ENCODE data around the gene NAT14.
A peak's percentile ranks its signal among the peaks of the same experiment; 100 is the strongest.

The NAT14 gene

DNA sequence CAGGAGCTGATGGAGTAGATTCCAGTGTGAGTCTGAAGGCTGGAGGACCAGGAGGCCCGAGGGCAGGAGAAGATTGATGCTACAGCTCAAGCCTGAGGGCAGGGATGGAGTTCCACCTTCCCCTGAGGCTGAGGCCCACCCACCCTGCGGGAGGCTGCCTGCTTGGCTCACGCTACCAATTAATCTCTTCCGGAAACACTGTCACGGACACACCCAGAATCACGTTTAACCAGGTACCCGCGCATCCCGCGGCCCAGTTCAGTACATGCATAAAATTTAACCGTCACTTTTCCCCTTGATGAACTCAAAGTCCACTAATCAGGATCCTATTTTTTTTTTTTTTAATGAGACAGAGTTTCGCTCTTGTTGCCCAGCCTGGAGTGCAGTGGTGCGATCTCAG lies 13.7 kb upstream of the NAT14 start:
- DNase-seq, result no peak
- TF ChIP-seq GATA1 (IDR thresholded peaks at IDR 0.05; ENCODE audit: low read depth, low read length), result no peak
- no peak for TF ChIP-seq POLR2A (IDR thresholded peaks at IDR 0.05; ENCODE audit: low read length)

DNA sequence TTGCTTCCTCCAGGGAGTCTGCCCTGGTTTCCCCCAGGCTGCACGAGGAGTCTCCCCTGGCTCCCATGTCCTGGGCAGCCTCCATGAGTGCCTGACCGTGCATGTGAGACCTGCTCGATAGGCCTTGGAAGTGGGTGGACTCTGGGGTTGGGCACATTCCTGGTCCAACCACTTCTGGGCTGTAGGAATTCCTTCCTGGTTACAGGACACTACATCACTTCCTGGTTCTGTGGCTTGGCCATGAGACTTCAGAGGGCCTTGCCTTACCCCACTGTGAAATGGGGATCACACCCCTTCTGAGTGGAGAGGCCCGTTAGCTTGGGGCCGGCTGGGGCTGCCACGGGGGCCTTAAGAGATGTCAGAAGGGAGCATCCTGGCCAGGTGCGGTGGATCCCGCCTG lies 12.5 kb upstream of the NAT14 start:
- no peak for TF ChIP-seq GATA1 (IDR thresholded peaks at IDR 0.05; ENCODE audit: low read depth, low read length)
- no peak for TF ChIP-seq POLR2A (IDR thresholded peaks at IDR 0.05; ENCODE audit: low read length)
- no peak for DNase-seq

DNA sequence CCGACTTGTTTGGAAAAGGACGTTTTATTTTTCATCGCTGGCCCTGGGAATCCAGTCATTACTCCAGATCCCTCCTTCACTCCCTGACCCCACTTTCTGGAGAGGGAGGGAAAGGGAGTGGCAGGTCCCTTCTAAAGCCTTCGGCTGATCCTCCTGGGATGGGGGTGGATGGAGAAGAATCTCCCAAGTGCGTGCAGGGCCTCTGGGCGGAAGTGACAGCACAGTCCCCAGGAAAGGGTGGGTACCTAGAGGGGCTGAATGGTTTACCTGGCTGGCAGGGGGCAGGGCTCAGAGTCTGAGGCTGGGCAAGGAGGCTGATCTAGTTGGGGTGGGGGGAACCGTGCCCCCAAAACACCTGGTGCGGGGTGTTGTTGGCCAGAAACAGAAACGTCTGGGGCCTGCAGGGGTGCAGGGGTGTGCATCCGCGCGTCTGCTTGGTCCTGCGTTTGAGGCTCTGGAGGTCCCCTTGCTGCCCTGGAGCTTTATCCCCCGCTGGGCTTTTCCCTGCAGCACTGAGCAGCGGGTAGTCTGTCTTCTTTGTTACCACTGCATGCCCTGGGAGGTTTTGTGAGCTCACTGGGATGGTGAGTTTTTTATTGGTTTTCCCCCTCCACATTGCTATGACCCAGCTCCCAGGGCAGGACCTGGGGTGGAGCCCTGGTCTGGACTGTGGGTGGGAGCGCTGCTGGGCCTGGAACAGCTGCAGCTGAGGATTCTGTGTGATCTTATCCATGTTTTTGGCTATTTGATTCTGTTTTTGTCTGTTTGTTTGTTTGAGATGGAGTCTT lies 11.6 kb upstream of the NAT14 start:
- TF ChIP-seq POLR2A (IDR thresholded peaks at IDR 0.05; ENCODE audit: low read length) (no peak), GATA1 (IDR thresholded peaks at IDR 0.05; ENCODE audit: low read depth, low read length) (no peak)
- DNase-seq, result no peak

DNA sequence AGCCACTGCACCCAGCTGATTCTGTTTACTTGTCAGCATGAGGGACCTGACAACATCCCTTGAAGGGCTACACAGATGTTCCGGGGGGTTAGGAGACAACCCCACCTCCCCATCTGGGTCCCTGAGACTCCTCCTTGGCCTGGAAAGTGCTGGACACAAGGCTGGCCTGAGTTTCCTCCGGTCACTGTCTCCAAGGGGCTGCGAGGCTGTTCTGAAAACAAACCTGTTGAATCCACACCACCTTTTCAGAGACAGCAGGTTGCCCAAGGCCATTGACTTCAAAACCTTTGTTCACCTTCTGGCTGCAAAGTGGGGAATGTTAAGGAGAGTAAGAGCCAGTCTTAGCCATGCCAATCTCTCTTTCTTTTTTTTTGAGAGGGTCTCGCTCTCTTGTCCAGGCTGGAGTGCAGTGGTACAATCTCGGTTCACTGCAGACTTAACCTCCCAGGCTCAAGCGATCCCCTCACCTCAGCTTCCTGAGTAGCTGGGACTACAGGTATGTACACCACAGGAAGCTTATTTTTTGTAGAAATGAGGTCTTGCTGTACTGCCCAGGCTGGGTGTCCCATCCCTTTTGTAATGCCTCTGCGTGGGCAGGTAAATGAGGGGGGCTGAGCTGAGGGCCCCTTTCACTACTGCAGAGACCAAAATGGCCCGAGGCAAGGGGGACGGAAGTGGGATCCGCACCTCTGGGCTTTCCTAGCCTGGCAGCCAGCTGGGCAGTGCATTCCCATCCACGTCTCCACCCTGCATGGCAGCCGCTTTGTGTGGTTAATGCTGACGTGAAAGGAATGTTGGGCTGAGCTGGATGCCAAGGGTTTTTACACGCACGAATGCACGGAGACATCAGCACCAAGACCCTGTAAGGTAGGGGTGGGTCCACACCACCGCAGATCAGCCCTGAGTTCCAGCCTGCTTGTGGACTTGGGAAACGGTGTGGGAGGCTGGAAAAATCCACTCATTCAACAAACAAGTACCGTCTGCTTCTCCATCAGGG lies 10.4 kb upstream of the NAT14 start:
- no peak for DNase-seq
- TF ChIP-seq GATA1 (IDR thresholded peaks at IDR 0.05; ENCODE audit: low read depth, low read length), result no peak
- TF ChIP-seq POLR2A (IDR thresholded peaks at IDR 0.05; ENCODE audit: low read length), result no peak

DNA sequence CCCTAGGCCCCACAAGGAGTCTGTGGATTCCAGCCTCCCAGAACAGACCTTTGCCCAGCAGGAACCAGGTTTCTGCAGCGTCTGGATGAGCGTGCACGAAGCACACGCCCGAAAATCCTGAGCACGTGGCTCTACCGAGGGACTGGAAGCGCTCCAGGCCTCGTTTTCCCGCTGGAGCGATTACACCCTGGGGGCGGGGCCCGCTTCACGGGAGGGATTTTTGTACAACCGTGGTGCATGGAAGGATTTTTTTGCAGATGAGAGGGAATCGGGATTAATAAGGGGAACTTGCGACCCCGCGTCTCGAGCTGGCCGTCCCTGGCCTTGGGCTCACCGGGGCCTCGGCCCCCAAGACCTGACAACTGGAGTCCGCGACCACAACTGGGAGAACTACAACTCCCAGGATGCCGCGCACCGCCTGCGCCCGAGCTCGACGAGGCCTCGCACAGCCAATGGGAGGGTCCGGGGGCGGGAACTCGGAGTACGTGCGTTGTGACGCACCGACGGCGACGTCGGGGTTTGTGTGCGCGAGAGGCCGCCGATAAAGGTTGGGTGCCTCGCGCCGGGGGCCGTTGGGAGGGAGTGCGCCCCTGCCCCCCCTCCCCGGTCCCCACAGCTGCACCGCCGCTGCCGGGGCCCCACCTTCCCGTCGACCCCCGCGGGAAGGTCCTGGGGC lies 8.8 kb upstream of the NAT14 start, which contains the start of gene ZNF628:
Gene ZNF628 (plus strand): TSS at position 518 of the 676 bp plus-strand sequence. CDS start 3,294 bp downstream, outside the sequence.
- TF ChIP-seq GATA1 (IDR thresholded peaks at IDR 0.05; ENCODE audit: low read depth, low read length) (no peak), POLR2A (IDR thresholded peaks at IDR 0.05; ENCODE audit: low read length) (peak; percentile 53)
- DNase-seq, result peak; percentile 99

DNA sequence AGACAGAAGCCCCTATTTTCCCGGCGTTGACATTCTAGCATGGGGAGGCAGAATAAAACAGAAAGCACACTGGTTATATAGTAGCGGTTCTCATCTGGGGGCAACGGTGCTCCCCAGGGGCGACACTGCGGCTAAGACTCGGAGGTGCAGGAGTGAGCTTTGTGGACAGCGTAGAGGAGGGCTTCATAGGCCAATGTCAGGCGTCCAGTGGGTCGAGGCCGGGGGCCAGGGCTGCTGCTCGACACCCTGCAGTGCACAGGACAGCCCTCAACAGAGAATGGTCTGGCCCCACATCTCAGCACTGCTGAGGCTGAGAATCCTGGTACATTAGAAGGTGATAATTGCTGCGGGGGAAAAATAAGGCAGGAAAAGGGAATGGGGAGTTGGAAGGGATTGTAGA lies 7.1 kb upstream of the NAT14 start:
- no peak for TF ChIP-seq GATA1 (IDR thresholded peaks at IDR 0.05; ENCODE audit: low read depth, low read length)
- no peak for TF ChIP-seq POLR2A (IDR thresholded peaks at IDR 0.05; ENCODE audit: low read length)
- DNase-seq, result no peak

DNA sequence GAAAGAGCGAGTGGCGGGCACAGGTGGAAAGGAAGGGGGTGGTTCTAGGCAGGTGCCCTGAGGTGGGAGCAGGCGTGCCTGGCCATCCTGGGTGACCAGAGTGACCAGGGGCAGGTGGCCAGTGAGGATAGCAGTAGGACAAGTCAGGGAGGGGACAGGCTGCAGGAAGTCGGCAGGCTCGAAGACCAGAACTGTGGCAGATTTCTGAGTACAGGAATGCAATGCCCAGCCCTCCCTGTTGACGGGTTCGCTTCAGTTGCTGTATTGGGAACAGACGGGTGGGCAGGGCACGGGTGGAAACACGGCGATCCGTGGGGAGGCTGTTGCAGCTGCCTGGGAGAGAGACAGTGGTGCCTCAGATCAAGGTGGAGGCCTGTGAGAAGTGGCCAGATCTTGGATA lies 6.6 kb upstream of the NAT14 start:
- no peak for TF ChIP-seq GATA1 (IDR thresholded peaks at IDR 0.05; ENCODE audit: low read depth, low read length)
- DNase-seq, result no peak

DNA sequence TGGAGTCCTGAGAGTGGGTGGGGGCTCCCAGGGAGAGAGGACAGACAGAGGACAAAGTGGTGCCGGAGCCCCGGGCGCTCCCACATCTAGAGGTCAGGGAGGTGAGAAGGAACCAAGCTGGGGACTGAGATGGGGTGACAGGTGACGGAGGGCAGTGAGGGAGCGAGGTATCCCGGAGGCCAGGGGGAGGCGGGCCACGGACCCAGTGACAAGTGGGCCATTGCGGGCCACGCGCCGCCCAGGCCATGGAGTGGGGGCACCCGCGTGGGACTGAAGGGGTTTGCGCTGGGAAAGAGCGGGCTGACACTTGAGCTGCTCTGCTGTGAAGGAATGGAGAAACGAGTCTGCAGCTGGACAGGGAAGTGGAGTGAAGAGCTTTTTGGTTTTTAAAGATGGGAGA lies 5.9 kb upstream of the NAT14 start:
- no peak for TF ChIP-seq POLR2A (IDR thresholded peaks at IDR 0.05; ENCODE audit: low read length)
- no peak for TF ChIP-seq GATA1 (IDR thresholded peaks at IDR 0.05; ENCODE audit: low read depth, low read length)
- no peak for DNase-seq

DNA sequence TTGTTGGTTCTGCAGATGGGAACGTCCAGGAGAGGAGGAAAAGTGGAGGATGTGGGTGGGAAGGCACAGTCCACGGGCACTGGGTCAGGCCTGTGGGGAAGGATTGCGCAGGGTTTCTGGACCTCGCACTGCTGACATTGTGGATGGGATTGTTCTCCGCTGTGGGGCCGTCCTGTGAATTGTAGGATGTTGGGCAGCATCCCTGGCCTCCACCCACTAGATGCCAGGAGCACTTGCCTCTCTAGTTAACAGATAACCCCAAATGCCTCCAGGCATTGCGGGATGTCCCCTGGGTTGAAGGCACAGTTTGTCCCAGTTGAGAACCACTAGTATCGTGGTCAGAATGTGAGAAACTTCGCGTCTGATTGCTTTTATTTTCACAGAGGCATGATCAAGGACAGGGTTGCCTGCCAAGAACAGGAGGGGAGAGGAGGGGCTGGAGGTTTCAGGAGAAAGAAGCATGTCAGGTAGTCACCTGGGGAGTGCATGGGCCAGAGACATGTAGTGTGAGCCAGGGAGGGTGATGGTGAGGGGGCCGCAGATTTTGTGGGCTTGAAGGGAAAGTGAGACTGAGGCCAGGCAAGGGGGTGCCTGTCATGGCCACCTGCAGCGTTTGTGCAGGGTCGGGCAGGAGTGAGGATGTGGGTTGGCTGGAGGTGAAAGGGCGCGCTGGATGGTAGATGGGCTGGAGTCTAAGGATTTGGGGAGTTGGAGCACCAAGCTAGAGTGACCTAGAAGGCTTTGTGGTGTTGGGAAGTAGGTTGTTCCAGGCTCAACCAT lies 5.3 kb upstream of the NAT14 start:
- no peak for TF ChIP-seq GATA1 (IDR thresholded peaks at IDR 0.05; ENCODE audit: low read depth, low read length)
- TF ChIP-seq POLR2A (IDR thresholded peaks at IDR 0.05; ENCODE audit: low read length), result no peak

DNA sequence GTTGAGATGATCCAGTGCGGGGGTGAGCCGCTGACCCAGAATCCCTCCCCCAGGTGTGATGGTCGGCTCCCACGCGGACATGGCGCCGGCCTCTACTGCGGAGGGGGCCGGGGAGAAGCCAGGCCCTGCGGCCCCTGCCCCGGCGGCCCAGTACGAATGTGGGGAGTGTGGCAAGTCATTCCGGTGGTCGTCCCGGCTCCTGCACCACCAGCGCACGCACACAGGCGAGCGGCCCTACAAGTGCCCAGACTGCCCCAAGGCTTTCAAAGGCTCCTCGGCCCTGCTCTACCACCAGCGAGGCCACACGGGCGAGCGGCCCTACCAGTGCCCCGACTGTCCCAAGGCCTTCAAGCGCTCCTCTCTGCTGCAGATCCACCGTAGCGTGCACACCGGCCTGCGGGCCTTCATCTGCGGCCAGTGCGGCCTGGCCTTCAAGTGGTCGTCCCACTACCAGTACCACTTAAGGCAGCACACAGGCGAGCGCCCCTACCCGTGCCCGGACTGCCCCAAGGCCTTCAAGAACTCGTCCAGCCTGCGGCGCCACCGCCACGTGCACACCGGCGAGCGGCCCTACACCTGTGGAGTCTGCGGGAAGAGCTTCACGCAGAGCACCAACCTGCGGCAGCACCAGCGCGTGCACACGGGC lies 3.7 kb upstream of the NAT14 start:
- TF ChIP-seq POLR2A (IDR thresholded peaks at IDR 0.05; ENCODE audit: low read length) (no peak), GATA1 (IDR thresholded peaks at IDR 0.05; ENCODE audit: low read depth, low read length) (no peak)
- DNase-seq, result no peak

More for the DNA sequence above, 5.3 kb upstream of the NAT14 start:
- no peak for DNase-seq

DNA sequence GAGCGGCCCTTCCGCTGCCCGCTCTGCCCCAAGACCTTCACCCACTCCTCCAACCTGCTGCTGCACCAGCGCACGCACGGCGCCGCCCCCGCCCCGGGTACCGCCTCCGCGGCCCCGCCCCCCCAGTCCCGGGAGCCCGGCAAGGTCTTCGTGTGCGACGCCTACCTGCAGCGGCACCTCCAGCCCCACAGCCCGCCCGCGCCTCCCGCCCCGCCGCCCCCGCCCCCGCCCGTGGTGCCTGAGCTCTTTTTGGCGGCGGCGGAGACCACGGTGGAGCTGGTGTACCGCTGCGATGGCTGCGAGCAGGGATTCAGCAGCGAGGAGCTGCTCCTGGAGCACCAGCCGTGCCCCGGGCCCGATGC lies 3.2 kb upstream of the NAT14 start:
- no peak for TF ChIP-seq GATA1 (IDR thresholded peaks at IDR 0.05; ENCODE audit: low read depth, low read length)
- no peak for TF ChIP-seq POLR2A (IDR thresholded peaks at IDR 0.05; ENCODE audit: low read length)
- DNase-seq, result no peak

DNA sequence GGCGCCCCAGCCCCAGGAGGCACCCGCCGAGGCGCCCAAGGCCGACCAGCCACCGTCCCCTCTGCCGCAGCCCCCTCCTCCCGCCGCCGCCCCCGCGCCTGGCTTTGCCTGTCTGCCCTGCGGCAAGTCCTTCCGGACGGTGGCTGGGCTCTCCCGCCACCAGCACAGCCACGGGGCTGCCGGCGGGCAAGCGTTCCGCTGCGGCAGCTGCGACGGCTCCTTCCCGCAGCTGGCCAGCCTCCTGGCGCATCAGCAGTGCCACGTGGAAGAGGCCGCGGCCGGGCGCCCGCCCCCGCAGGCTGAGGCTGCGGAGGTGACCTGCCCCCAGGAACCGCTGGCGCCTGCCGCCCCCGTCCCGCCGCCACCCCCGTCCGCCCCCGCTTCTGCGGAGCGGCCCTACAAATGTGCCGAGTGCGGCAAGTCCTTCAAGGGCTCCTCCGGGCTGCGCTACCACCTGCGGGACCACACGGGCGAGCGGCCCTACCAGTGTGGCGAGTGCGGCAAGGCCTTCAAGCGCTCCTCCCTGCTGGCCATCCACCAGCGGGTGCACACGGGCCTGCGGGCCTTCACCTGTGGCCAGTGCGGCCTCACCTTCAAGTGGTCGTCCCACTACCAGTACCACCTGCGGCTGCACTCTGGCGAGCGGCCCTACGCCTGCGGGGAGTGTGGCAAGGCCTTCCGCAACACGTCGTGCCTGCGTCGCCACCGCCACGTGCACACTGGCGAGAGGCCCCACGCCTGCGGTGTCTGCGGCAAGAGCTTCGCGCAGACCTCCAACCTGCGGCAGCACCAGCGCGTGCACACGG lies 2.6 kb upstream of the NAT14 start:
- no peak for DNase-seq
- TF ChIP-seq GATA1 (IDR thresholded peaks at IDR 0.05; ENCODE audit: low read depth, low read length), result no peak
- no peak for TF ChIP-seq POLR2A (IDR thresholded peaks at IDR 0.05; ENCODE audit: low read length)
